PFSK-1 (cell line): ENCODE measurements around the gene DNAH9.

Experiments
- FOXP2 ChIP-seq: optimal IDR thresholded peaks from 2 replicates; pipeline ENCODE3; 2011; ENCODE audit warnings: borderline replicate concordance, control low read depth, inconsistent platforms; ENCODE audit not compliant: insufficient read depth; ENCODE audit errors: extremely low read length, extremely low read depth
- POLR2AphosphoS5 ChIP-seq: IDR thresholded peaks from 2 replicates; pipeline ENCODE4 v1.6.1; 2012; ENCODE audit warnings: low read depth, mild to moderate bottlenecking, control low read depth, low read length, moderate library complexity
- SIN3A ChIP-seq: IDR thresholded peaks from 2 replicates; pipeline ENCODE4 v1.6.1; 2012; ENCODE audit warnings: mild to moderate bottlenecking, low read length, moderate library complexity, borderline replicate concordance; ENCODE audit not compliant: insufficient read depth
- TAF1 ChIP-seq: IDR thresholded peaks from 2 replicates; pipeline ENCODE4 v1.6.1; 2012; ENCODE audit warnings: low read length, control low read depth, borderline replicate concordance; ENCODE audit not compliant: insufficient read depth
- TF ChIP-seq, protein P1 (sequence below), 2 experiments: IDR thresholded peaks; 2 replicates each; pipeline versions ENCODE4 v1.6.1 to v1.8.0; 2011 to 2012; ENCODE audit warnings: low read depth in 2 of 2, low read length in 2 of 2, control low read depth in 1 of 2, inconsistent platforms in 1 of 2, mild to moderate bottlenecking in 1 of 2, moderate library complexity in 1 of 2; ENCODE audit not compliant: insufficient read depth in 1 of 2

Gene DNAH9

DNA sequence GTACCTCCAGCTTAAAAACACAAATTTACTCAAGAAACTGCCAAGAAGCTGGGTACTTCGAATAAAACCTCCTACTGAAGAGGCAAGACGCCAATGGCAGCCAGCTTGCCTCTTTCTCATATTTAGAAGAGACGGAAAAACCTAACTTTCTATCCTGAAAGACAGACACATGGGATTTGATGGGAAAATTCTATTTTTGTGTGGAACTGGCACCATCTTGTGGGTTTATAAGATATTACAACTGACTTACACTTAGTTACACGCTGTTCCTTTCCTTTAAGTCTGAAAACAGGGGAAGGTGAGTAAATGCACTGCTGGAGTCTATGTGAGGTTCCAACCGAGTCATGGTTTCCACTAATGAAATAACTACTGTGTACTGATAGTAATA is 388.7 kb downstream of the DNAH9 start:
- no peak for TF ChIP-seq TAF1
- no peak for TF ChIP-seq FOXP2
- TF ChIP-seq POLR2AphosphoS5 = no peak
- TF ChIP-seq, protein P1, sequence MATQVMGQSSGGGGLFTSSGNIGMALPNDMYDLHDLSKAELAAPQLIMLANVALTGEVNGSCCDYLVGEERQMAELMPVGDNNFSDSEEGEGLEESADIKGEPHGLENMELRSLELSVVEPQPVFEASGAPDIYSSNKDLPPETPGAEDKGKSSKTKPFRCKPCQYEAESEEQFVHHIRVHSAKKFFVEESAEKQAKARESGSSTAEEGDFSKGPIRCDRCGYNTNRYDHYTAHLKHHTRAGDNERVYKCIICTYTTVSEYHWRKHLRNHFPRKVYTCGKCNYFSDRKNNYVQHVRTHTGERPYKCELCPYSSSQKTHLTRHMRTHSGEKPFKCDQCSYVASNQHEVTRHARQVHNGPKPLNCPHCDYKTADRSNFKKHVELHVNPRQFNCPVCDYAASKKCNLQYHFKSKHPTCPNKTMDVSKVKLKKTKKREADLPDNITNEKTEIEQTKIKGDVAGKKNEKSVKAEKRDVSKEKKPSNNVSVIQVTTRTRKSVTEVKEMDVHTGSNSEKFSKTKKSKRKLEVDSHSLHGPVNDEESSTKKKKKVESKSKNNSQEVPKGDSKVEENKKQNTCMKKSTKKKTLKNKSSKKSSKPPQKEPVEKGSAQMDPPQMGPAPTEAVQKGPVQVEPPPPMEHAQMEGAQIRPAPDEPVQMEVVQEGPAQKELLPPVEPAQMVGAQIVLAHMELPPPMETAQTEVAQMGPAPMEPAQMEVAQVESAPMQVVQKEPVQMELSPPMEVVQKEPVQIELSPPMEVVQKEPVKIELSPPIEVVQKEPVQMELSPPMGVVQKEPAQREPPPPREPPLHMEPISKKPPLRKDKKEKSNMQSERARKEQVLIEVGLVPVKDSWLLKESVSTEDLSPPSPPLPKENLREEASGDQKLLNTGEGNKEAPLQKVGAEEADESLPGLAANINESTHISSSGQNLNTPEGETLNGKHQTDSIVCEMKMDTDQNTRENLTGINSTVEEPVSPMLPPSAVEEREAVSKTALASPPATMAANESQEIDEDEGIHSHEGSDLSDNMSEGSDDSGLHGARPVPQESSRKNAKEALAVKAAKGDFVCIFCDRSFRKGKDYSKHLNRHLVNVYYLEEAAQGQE (IDR thresholded peaks at IDR 0.05; ENCODE audit: insufficient read depth in 1 of 2, low read depth in 2 of 2, low read length in 2 of 2) = no peak
- TF ChIP-seq SIN3A = no peak

DNA sequence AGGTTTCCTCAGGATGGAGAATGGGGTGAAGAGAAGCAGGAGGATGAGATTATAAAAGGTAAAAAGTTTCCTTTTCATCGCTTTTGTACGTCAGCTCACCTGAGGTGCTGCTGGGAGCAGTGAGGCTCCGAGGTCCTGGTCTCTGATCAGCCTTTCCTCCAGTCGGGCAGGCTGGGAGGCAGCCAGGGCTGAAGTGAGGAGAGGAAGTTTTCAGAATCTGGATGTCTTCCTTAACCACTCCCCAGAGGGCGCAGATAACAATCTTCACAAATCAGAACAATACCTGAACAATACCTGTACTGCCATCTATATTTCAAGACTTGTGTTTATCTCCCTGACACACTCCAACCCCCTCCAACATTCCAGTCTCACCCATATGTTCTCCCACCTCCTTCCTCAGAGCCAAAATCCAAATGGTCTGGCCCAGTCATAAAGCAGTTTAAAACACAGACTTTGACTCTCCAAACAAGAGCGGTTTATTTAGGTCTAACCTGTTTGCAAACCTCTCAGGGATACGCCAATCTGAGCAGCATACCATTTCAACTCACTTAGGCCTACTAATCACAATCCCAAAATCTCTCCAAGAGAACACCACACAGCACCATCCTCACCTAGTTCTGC is 392.2 kb downstream of the DNAH9 start:
- TF ChIP-seq POLR2AphosphoS5 (no peak), FOXP2 (no peak), SIN3A (no peak), TAF1 (no peak)
- TF ChIP-seq, protein P1 (IDR thresholded peaks at IDR 0.05; ENCODE audit: insufficient read depth in 1 of 2, low read depth in 2 of 2, low read length in 2 of 2) = no peak

DNA sequence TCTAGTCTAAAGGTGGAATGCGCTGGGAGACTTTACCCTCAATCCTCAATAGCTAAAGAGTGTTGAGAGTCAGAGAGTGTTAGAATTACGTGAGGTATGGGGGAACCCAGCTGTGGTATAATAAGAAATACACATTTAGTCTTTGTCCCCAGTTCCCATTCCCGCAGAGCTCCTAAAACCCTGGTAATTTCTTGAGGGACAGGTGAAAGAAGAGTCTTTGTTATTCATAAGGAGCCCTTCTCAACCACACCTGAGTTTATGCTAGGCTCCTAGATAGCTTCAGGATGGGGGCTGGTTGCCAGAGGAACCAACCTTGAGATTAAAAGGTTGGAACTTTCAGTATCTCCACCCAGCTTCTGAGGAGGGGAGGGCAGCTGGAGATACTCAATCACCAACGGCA is 393.2 kb downstream of the DNAH9 start:
- no peak for TF ChIP-seq FOXP2
- TF ChIP-seq TAF1 = no peak
- TF ChIP-seq, protein P1 (IDR thresholded peaks at IDR 0.05; ENCODE audit: insufficient read depth in 1 of 2, low read depth in 2 of 2, low read length in 2 of 2) = no peak
- no peak for TF ChIP-seq POLR2AphosphoS5
- no peak for TF ChIP-seq SIN3A

DNA sequence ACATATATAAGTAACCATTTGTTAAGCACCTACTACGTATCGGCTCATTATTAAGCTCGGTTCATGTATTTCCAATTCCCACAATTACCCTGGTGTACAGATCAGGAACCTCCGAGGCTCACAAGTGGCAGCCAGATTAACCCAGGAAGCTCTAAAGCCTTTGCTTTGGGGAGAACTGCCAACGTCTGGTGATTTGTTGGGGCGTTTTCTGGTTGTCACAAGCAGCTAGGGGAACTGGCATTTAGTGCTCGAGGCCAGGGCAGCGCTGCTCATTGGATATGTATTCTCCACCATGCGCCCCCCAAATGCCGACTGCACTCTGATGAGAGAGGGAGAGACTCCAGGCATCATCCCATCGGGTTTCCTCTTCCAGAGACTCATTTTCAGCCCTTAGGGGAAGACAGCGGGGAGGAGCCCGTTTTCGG is 398.5 kb downstream of the DNAH9 start:
- TF ChIP-seq FOXP2 (no peak), SIN3A (no peak), POLR2AphosphoS5 (no peak), TAF1 (no peak)
- TF ChIP-seq, protein P1 (IDR thresholded peaks at IDR 0.05; ENCODE audit: insufficient read depth in 1 of 2, low read depth in 2 of 2, low read length in 2 of 2) = no peak
